Keratinocyte (primary cell): ENCODE results near the gene ABI3BP. TPM values are rescaled to one million over a fixed set of nuclear protein-coding genes. Genes with fewer than 3 reads are reported as not detected.

ENCODE experiments used
- DNase-seq: peaks from one replicate; pipeline ENCODE4 v3.0.0-alpha.2; 2011; ENCODE audit warnings: low read depth, missing footprints, low spot score
- FAIRE-seq: peaks from 2 replicates; lab custom pipeline; 2011; peaks lifted over from hg19 to GRCh38; lab: Jason Lieb, UNC
- H2AFZ ChIP-seq: 2 replicates; pipeline ENCODE4 v1.6.0; 2012; ENCODE audit warnings: low read length, control low read depth, inconsistent platforms; ENCODE audit not compliant: control insufficient read depth
- H3K27ac ChIP-seq: 2 replicates; pipeline ENCODE4 v1.5.1; 2011; ENCODE audit warnings: low read length; ENCODE audit not compliant: control insufficient read depth, insufficient read depth
- H3K27me3 ChIP-seq: 3 replicates; pipeline ENCODE4 v1.6.0; 2011; ENCODE audit warnings: low read length; ENCODE audit not compliant: control insufficient read depth, insufficient read depth; ENCODE audit errors: extremely low read depth
- H3K36me3 ChIP-seq, 2 experiments: 2 replicates in 1 of 2; 3 replicates in 1 of 2; pipeline ENCODE4 v1.5.1; 2011; ENCODE audit warnings: low read length in 2 of 2, mild to moderate bottlenecking in 1 of 2; ENCODE audit not compliant: control insufficient read depth in 2 of 2, insufficient read depth in 2 of 2; ENCODE audit errors: extremely low read depth in 1 of 2
- H3K4me1 ChIP-seq: 3 replicates; pipeline ENCODE4 v1.5.1; 2011; ENCODE audit warnings: low read length; ENCODE audit not compliant: control insufficient read depth, insufficient read depth; ENCODE audit errors: extremely low read depth
- H3K4me2 ChIP-seq: 3 replicates; pipeline ENCODE4 v1.6.0; 2011; ENCODE audit warnings: low read depth, low read length; ENCODE audit not compliant: control insufficient read depth, insufficient read depth; ENCODE audit errors: extremely low read depth
- H3K4me3 ChIP-seq, 3 experiments: fragments of 200-600 bp in 1 of 3; sonication (generic) in 1 of 3; 2 replicates in 2 of 3; 3 replicates in 1 of 3; pipeline ENCODE4 v1.5.1; 2011 to 2016; ENCODE audit warnings: low read length in 3 of 3, mild to moderate bottlenecking in 3 of 3, control low read depth in 2 of 3, inconsistent platforms in 1 of 3, low read depth in 1 of 3, mixed read lengths in 1 of 3, mixed run types in 1 of 3, moderate library complexity in 1 of 3; ENCODE audit not compliant: control insufficient read depth in 2 of 3, insufficient read depth in 2 of 3; ENCODE audit errors: extremely low read depth in 1 of 3
- H3K79me2 ChIP-seq: 2 replicates; pipeline ENCODE4 v1.6.0; 2012; ENCODE audit warnings: low read length; ENCODE audit not compliant: control insufficient read depth, insufficient read depth
- H3K9ac ChIP-seq: 3 replicates; pipeline ENCODE4 v1.6.0; 2011; ENCODE audit warnings: low read length; ENCODE audit not compliant: control insufficient read depth, insufficient read depth; ENCODE audit errors: extremely low read depth
- H3K9me1 ChIP-seq: 3 replicates; pipeline ENCODE4 v1.6.0; 2011; ENCODE audit warnings: low read length; ENCODE audit not compliant: control insufficient read depth, insufficient read depth; ENCODE audit errors: extremely low read depth
- H3K9me3 ChIP-seq: 2 replicates; pipeline ENCODE4 v1.5.1; 2012; ENCODE audit warnings: low read depth, low read length; ENCODE audit not compliant: control insufficient read depth
- H4K20me1 ChIP-seq: 3 replicates; pipeline ENCODE4 v1.6.0; 2011; ENCODE audit warnings: low read length; ENCODE audit not compliant: control insufficient read depth, insufficient read depth; ENCODE audit errors: extremely low read depth
- EZH2 ChIP-seq: IDR thresholded peaks from one replicate; pipeline ENCODE4 v1.6.1; 2012; ENCODE audit warnings: inconsistent platforms, mild to moderate bottlenecking, low read length, moderate library complexity
- dilution Hi-C: fragments of 300-500 bp; cut with MboI; formaldehyde crosslinking; loops from one replicate; pipeline ENCODE4 v1.7.0; 2020; ENCODE audit warnings: low sequenced_read_pairs; ENCODE audit not compliant: extremely low pct_ligation_motif_present
- polyA plus RNA-seq, 5 experiments: library from polyadenylated mRNA; depleted of rRNA in 3 of 5; stranded (reverse) in 3 of 5; stranded (forward) in 1 of 5; unstranded in 1 of 5; fragments of >200 nt; gene quantifications; 1 replicate in 1 of 5; 2 replicates in 3 of 5; 3 replicates in 1 of 5; pipeline versions ENCODE4 v1.2.1 to v1.2.3, GENCODE V29; 2011 to 2012; ENCODE audit warnings: missing spikeins in 2 of 5, low read depth in 1 of 5, low replicate concordance in 1 of 5
- TF ChIP-seq, protein P1 (sequence below), 3 experiments: IDR thresholded peaks in 1 of 3; conservative IDR thresholded peaks in 1 of 3; optimal IDR thresholded peaks in 1 of 3; 2 replicates in 2 of 3; 3 replicates in 1 of 3; pipeline versions ENCODE3 to v1.5.1; 2011; ENCODE audit warnings: low read length in 3 of 3, mild to moderate bottlenecking in 3 of 3, moderate library complexity in 2 of 3, control low read depth in 1 of 3, inconsistent platforms in 1 of 3; ENCODE audit not compliant: insufficient read depth in 2 of 3; ENCODE audit errors: extremely low read depth in 1 of 3

Gene ABI3BP
- polyA plus RNA-seq, 1 donor (not counting 4 experiments of a cell fraction or from before 2014, with no cell fraction given): 0.59 TPM

- Histone ChIP-seq H3K9me1 (no peaks in the 10 kb centered on the region), H3K27me3 (no peaks in the 10 kb centered on the region), H3K4me1 (no peaks in the 10 kb centered on the region), H4K20me1 (no peaks in the 10 kb centered on the region), H3K9me3 (no peaks in the 10 kb centered on the region), H3K79me2 (no peaks in the 10 kb centered on the region), H3K4me2 (no peak overlapping the region), H2AFZ (no peak overlapping the region), H3K4me3 (no peak overlapping the region), H3K36me3 (no peaks in the 10 kb centered on the region), H3K9ac (no peak overlapping the region), H3K27ac (no peak overlapping the region)
- peak; percentile 73 for FAIRE-seq
- dilution Hi-C loops: loop anchor here (25.0 kb wide), 1 partner anchor 106 kb away; no protein-coding TSS in a partner anchor
- DNase-seq: no peak
- TF ChIP-seq EZH2: no peak
- TF ChIP-seq, protein P1, sequence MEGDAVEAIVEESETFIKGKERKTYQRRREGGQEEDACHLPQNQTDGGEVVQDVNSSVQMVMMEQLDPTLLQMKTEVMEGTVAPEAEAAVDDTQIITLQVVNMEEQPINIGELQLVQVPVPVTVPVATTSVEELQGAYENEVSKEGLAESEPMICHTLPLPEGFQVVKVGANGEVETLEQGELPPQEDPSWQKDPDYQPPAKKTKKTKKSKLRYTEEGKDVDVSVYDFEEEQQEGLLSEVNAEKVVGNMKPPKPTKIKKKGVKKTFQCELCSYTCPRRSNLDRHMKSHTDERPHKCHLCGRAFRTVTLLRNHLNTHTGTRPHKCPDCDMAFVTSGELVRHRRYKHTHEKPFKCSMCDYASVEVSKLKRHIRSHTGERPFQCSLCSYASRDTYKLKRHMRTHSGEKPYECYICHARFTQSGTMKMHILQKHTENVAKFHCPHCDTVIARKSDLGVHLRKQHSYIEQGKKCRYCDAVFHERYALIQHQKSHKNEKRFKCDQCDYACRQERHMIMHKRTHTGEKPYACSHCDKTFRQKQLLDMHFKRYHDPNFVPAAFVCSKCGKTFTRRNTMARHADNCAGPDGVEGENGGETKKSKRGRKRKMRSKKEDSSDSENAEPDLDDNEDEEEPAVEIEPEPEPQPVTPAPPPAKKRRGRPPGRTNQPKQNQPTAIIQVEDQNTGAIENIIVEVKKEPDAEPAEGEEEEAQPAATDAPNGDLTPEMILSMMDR (optimal IDR thresholded peaks at IDR 0.05 in 1 of 3, IDR thresholded peaks at IDR 0.05 in 1 of 3, conservative IDR thresholded peaks at IDR 0.05 in 1 of 3; ENCODE audit: extremely low read depth in 1 of 3, insufficient read depth in 2 of 3, low read length in 3 of 3): peak; percentile 76 to 84 (median 80)
These were observed 99.6 kb downstream of the ABI3BP start for GRCh38 chr3:100893590-100893989.

DNA sequence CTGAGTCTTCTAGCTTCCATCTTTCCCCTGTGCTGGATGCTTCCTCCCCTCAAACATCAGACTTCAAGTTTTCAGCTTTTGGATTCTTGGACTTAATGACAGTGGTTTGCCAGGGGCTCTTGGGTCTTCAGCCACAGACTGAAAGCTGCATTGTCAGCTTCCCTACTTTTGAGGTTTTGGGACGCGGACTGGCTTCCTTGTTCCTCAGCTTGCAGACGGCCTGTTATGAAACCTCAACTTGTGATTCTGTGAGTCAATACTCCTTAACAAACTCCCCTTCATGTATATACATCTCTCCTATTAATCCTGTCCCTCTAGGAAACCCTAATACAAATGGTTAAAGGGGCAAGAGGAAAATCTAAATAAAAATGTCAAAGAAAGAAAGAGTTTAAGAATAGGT, 100.1 kb downstream of the ABI3BP start:
- no peaks in the 10 kb centered on the region for H3K9me1 ChIP-seq
- H3K79me2 ChIP-seq: no peaks in the 10 kb centered on the region
- DNase-seq (no peak), FAIRE-seq (no peak)
- H3K9ac ChIP-seq: no peak overlapping the region
- H3K4me3 ChIP-seq: no peak overlapping the region
- H3K27ac ChIP-seq: no peak overlapping the region
- H3K9me3 ChIP-seq: no peaks in the 10 kb centered on the region
- no peak overlapping the region for H3K4me2 ChIP-seq
- H3K36me3 ChIP-seq: no peaks in the 10 kb centered on the region
- dilution Hi-C loops: loop anchor here (25.0 kb wide), 1 partner anchor 106 kb away; no protein-coding TSS in a partner anchor
- no peak for TF ChIP-seq EZH2
- TF ChIP-seq, protein P1 (optimal IDR thresholded peaks at IDR 0.05 in 1 of 3, IDR thresholded peaks at IDR 0.05 in 1 of 3, conservative IDR thresholded peaks at IDR 0.05 in 1 of 3; ENCODE audit: extremely low read depth in 1 of 3, insufficient read depth in 2 of 3, low read length in 3 of 3): no peak
- no peaks in the 10 kb centered on the region for H3K27me3 ChIP-seq
- H4K20me1 ChIP-seq: no peaks in the 10 kb centered on the region
- no peaks in the 10 kb centered on the region for H3K4me1 ChIP-seq
- H2AFZ ChIP-seq: no peak overlapping the region
